Measurements from ENCODE around the gene MILR1. TPM values are rescaled to one million over a fixed set of nuclear protein-coding genes. Genes with fewer than 3 reads are reported as not detected.

MILR1 gene
- total RNA-seq, 1 experiment from 2014 or later, result not detected

DNA sequence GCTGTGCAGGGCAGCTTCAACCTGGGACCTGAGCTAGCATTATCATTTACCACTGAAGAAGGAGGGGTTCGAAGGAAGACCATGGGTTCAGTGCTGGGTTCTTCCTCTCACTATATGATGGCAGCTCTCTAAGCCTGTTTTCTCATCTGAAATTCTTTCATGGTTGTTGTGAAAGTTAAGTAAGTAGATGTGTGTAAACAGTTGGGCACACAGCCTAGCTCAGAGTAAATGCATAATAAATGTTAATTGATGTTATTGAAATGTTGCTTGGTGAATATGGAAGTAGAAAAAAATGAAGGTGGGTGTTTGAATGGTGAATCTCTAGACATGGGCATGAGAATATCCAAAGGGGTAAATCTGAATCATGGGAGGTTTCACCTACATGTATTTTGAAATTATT is 66.9 kb downstream of the MILR1 start:
- DNase-seq (ENCODE audit: low spot score), result no peak
- in situ Hi-C loops (cut with HindIII; ENCODE audit: low sequenced_read_pairs), result no loop called here

Other genes with a start within 250 kb of the MILR1 start
- gene TEX2, start 185.9 kb upstream of the MILR1 start, total RNA-seq (2014; rRNA removed; shearing (Covaris generic)), result 7.4 and 22.7 TPM in 2 replicates
- 0.06 TPM in 1 of 2 replicates, not detected in the other for gene PECAM1, start 58.3 kb upstream of the MILR1 start, total RNA-seq (2014; rRNA removed; shearing (Covaris generic))
- gene POLG2, start 47.9 kb downstream of the MILR1 start, total RNA-seq (2014; rRNA removed; shearing (Covaris generic)), result 7.3 and 18.5 TPM in 2 replicates
- gene DDX5, start 57.2 kb downstream of the MILR1 start, total RNA-seq (2014; rRNA removed; shearing (Covaris generic)), result 397 and 498 TPM in 2 replicates
- gene CEP95, start 57.9 kb downstream of the MILR1 start, total RNA-seq (2014; rRNA removed; shearing (Covaris generic)), result 17.5 and 22.0 TPM in 2 replicates
- gene SMURF2, start 213.2 kb downstream of the MILR1 start, total RNA-seq (2014; rRNA removed; shearing (Covaris generic)), result 34.8 and 44.1 TPM in 2 replicates

All from G401 (cell line).